Naive thymus-derived CD4-positive, alpha-beta T cell (primary cell): ENCODE data around the gene S100A3. TPM values are rescaled to one million over a fixed set of nuclear protein-coding genes. Genes with fewer than 3 reads are reported as not detected.

ENCODE experiments used
- ATAC-seq: fragments of 150-1000 bp; cut with Tn5 transposase; 2 replicates; pipeline ENCODE4 v1.10.0; 2021; ENCODE audit warnings: mild to moderate bottlenecking, moderate library complexity
- CTCF ChIA-PET: fragments of 350-600 bp; sonication (Branson Sonifier 250); formaldehyde crosslinking; loops from one replicate; lab custom pipeline; 2021; ENCODE audit warnings: antibody characterized with exemption; lab: Charles Lee
- POLR2A ChIA-PET: fragments of 350-600 bp; sonication (Branson Sonifier 250); formaldehyde crosslinking; loops from one replicate; lab custom pipeline; 2021; ENCODE audit warnings: antibody characterized with exemption, inconsistent platforms; lab: Charles Lee
- DNase-seq, 9 donors: peaks; one replicate each; pipeline versions ENCODE4 v3.0.0 to v3.0.0-alpha.2; 2020 to 2022; ENCODE audit warnings: mixed read lengths in 1 of 9
- H3K27ac ChIP-seq: one replicate; pipeline ENCODE4 v1.7.0; 2013; ENCODE audit warnings: mild to moderate bottlenecking, low read depth, low read length, moderate library complexity
- H3K27me3 ChIP-seq, 2 donors: one replicate each; pipeline ENCODE4 v1.7.0; 2013; ENCODE audit warnings: low read length in 2 of 2, mild to moderate bottlenecking in 2 of 2, moderate library complexity in 2 of 2; ENCODE audit not compliant: control insufficient read depth in 2 of 2, insufficient read depth in 2 of 2
- H3K36me3 ChIP-seq, 3 experiments: 1 replicate in 2 of 3; 2 replicates in 1 of 3; pipeline ENCODE4 v1.7.0; 2013; ENCODE audit warnings: low read length in 3 of 3, mild to moderate bottlenecking in 3 of 3, moderate library complexity in 1 of 3; ENCODE audit not compliant: insufficient read depth in 3 of 3, control insufficient read depth in 2 of 3
- H3K4me1 ChIP-seq, 2 donors: one replicate each; pipeline ENCODE4 v1.7.0; 2013; ENCODE audit warnings: low read length in 2 of 2, mild to moderate bottlenecking in 2 of 2, moderate library complexity in 1 of 2; ENCODE audit not compliant: control insufficient read depth in 2 of 2, insufficient read depth in 2 of 2
- H3K4me3 ChIP-seq: 2 replicates; pipeline ENCODE4 v1.7.0; 2013; ENCODE audit warnings: mild to moderate bottlenecking, low read length
- H3K9me3 ChIP-seq, 3 experiments: 1 replicate in 2 of 3; 2 replicates in 1 of 3; pipeline ENCODE4 v1.7.0; 2013; ENCODE audit warnings: low read length in 3 of 3; ENCODE audit not compliant: control insufficient read depth in 2 of 3
- H3K27ac Mint-ChIP-seq, 9 donors: one replicate each; pipeline ENCODE4 v1.8.0; 2020 to 2022; ENCODE audit warnings: mixed read lengths in 9 of 9, mild to moderate bottlenecking in 8 of 9, moderate library complexity in 5 of 9, inconsistent platforms in 2 of 9
- H3K27me3 Mint-ChIP-seq, 5 donors: one replicate each; pipeline ENCODE4 v1.8.0; 2021 to 2022; ENCODE audit warnings: mixed read lengths in 5 of 5, mild to moderate bottlenecking in 1 of 5
- H3K36me3 Mint-ChIP-seq, 5 donors: one replicate each; pipeline ENCODE4 v1.8.0; 2020 to 2022; ENCODE audit warnings: mixed read lengths in 5 of 5, mild to moderate bottlenecking in 3 of 5, inconsistent platforms in 1 of 5
- H3K4me1 Mint-ChIP-seq, 7 donors: one replicate each; pipeline ENCODE4 v1.8.0; 2020 to 2022; ENCODE audit warnings: mixed read lengths in 7 of 7, mild to moderate bottlenecking in 3 of 7, inconsistent platforms in 1 of 7
- H3K4me3 Mint-ChIP-seq, 10 donors: one replicate each; pipeline ENCODE4 v1.8.0; 2020 to 2022; ENCODE audit warnings: mild to moderate bottlenecking in 10 of 10, mixed read lengths in 10 of 10, moderate library complexity in 6 of 10, inconsistent platforms in 2 of 10
- H3K9me3 Mint-ChIP-seq, 11 donors: one replicate each; pipeline ENCODE4 v1.8.0; 2020 to 2022; ENCODE audit warnings: mixed read lengths in 11 of 11, mild to moderate bottlenecking in 4 of 11, inconsistent platforms in 1 of 11, moderate library complexity in 1 of 11
- intact Hi-C, 2 donors: fragments of 100-400 bp; cut with micrococcal nuclease; formaldehyde crosslinking; loops; one replicate each; pipeline ENCODE4 v1.15.1; 2023
- polyA plus RNA-seq, 2 donors: library from polyadenylated mRNA; unstranded; fragments of 300-500 nt; fragmentation: Illumina TruSeq; gene quantifications; one replicate each; pipeline ENCODE4 v1.2.3, GENCODE V29; 2021
- total RNA-seq, 6 experiments: library from RNA in 5 of 6; stranded (reverse) in 5 of 6; gene quantifications; 1 replicate in 5 of 6; 2 replicates in 1 of 6; pipeline ENCODE4 v1.2.3 and lab custom pipeline; 2021 to 2026

The S100A3 gene
- total and polyA plus RNA-seq, 7 experiments from 2014 or later = not detected

- H3K27ac Mint-ChIP-seq = no peak overlapping the region
- no peaks in the 10 kb centered on the region for H3K36me3 Mint-ChIP-seq
- Histone ChIP-seq H3K36me3 (no peaks in the 10 kb centered on the region), H3K27ac (no peak overlapping the region), H3K27me3 (no peaks in the 10 kb centered on the region), H3K4me1 (no peaks in the 10 kb centered on the region), H3K9me3 (no peaks in the 10 kb centered on the region), H3K4me3 (no peak overlapping the region)
- peaks cover 0 to 1% (median 0%) of the 10 kb centered on the region in 7 donors for H3K4me1 Mint-ChIP-seq
- no peak for DNase-seq
- intact Hi-C loops = no loop called here
- H3K9me3 Mint-ChIP-seq = peaks cover 0 to 1% (median 0%) of the 10 kb centered on the region in 11 donors
- no peak for ATAC-seq
- CTCF ChIA-PET = no interaction called here
- H3K4me3 Mint-ChIP-seq = no peak overlapping the region
- H3K27me3 Mint-ChIP-seq = peaks cover 5 to 23% (median 12%) of the 10 kb centered on the region in 5 donors
- POLR2A ChIA-PET = no interaction called here
Observed at GRCh38 chr1:153503766-153504165, 45.3 kb downstream of the S100A3 start.

GRCh38 chr1:153498746-153499145 is 50.3 kb downstream of the S100A3 start:
- Mint-ChIP-seq H3K4me1 (peaks cover 0 to 3% (median 0%) of the 10 kb centered on the region in 7 donors), H3K4me3 (no peak overlapping the region), H3K27me3 (peaks cover 10 to 47% (median 16%) of the 10 kb centered on the region in 5 donors), H3K9me3 (peaks cover 0 to 3% (median 0%) of the 10 kb centered on the region in 11 donors), H3K27ac (no peak overlapping the region), H3K36me3 (no peaks in the 10 kb centered on the region)
- intact Hi-C loops = no loop called here
- ATAC-seq (no peak), DNase-seq (no peak)
- H3K4me1 ChIP-seq = no peaks in the 10 kb centered on the region
- H3K27ac ChIP-seq = no peak overlapping the region
- H3K36me3 ChIP-seq = no peaks in the 10 kb centered on the region
- H3K9me3 ChIP-seq = no peaks in the 10 kb centered on the region
- no peak overlapping the region for H3K4me3 ChIP-seq
- peaks cover 0 to 3% of the 10 kb centered on the region in 2 donors for H3K27me3 ChIP-seq
- ChIA-PET CTCF (interaction anchor here (1.9 kb wide), 1 partner anchor 147 kb away, joined by 4 read pairs; no protein-coding TSS in a partner anchor), POLR2A (no interaction called here)

Other genes with a start within 250 kb of the S100A3 start
- not detected for gene PGLYRP3, start 236.3 kb downstream of the S100A3 start, total RNA-seq
- gene PGLYRP3, start 236.3 kb downstream of the S100A3 start, polyA plus RNA-seq = not detected
- not detected for gene PGLYRP4, start 200.4 kb downstream of the S100A3 start, total RNA-seq
- not detected for gene PGLYRP4, start 200.4 kb downstream of the S100A3 start, polyA plus RNA-seq
- 1,000 to 10,000 TPM in 1 of 5 experiments, 100 to 1,000 TPM in 1, 1 to 10 TPM in 2, not detected in 1; 8.3 to 2,269 (median 103) TPM for gene S100A9, start 191.4 kb downstream of the S100A3 start, total RNA-seq
- gene S100A9, start 191.4 kb downstream of the S100A3 start, polyA plus RNA-seq = 10 to 100 TPM in 1 of 2 donors, 1 to 10 TPM in 1; 9.0 to 22.8 TPM
- 100 to 1,000 TPM in 1 of 5 experiments, 10 to 100 TPM in 1, not detected in 3; 22.0 to 179 TPM for gene S100A12, start 173.6 kb downstream of the S100A3 start, total RNA-seq
- not detected for gene S100A12, start 173.6 kb downstream of the S100A3 start, polyA plus RNA-seq
- 1,000 to 10,000 TPM in 1 of 5 experiments, 100 to 1,000 TPM in 1, 1 to 10 TPM in 2, not detected in 1; 1.3 to 1,624 (median 61.2) TPM for gene S100A8, start 158.2 kb downstream of the S100A3 start, total RNA-seq
- gene S100A8, start 158.2 kb downstream of the S100A3 start, polyA plus RNA-seq = 10 to 100 TPM in 1 of 2 donors, 1 to 10 TPM in 1; 1.7 to 10.8 TPM
- gene S100A7A, start 132.7 kb downstream of the S100A3 start, total RNA-seq = not detected
- gene S100A7A, start 132.7 kb downstream of the S100A3 start, polyA plus RNA-seq = not detected
- not detected for gene S100A7, start 88.6 kb downstream of the S100A3 start, total RNA-seq
- not detected for gene S100A7, start 88.6 kb downstream of the S100A3 start, polyA plus RNA-seq
- gene S100A6, start 13.3 kb downstream of the S100A3 start, total RNA-seq = 100 to 1,000 TPM; 178 to 433 (median 201) TPM
- 100 to 1,000 TPM; 424 to 568 TPM for gene S100A6, start 13.3 kb downstream of the S100A3 start, polyA plus RNA-seq
- gene S100A5, start 8.3 kb downstream of the S100A3 start, total RNA-seq = 1 to 10 TPM in 2 of 5 experiments, under 1 TPM in 1, not detected in 2; 0.78 to 2.0 (median 1.2) TPM
- gene S100A5, start 8.3 kb downstream of the S100A3 start, polyA plus RNA-seq = 1 to 10 TPM in 1 of 2 donors, under 1 TPM in 1; 0.91 to 1.5 TPM
- gene S100A4, start 3.5 kb downstream of the S100A3 start, total RNA-seq = 100 to 1,000 TPM in 3 of 5 experiments, 10 to 100 TPM in 2; 54.0 to 766 (median 204) TPM
- 100 to 1,000 TPM; 259 to 359 TPM for gene S100A4, start 3.5 kb downstream of the S100A3 start, polyA plus RNA-seq
- gene S100A2, start 16.6 kb upstream of the S100A3 start, total RNA-seq = 1 to 10 TPM in 1 of 5 experiments, not detected in 4; 1.1 TPM
- not detected for gene S100A2, start 16.6 kb upstream of the S100A3 start, polyA plus RNA-seq
- gene S100A16, start 63.9 kb upstream of the S100A3 start, total RNA-seq = not detected
- gene S100A16, start 63.9 kb upstream of the S100A3 start, polyA plus RNA-seq = not detected
- not detected for gene S100A14, start 67.1 kb upstream of the S100A3 start, total RNA-seq
- not detected for gene S100A14, start 67.1 kb upstream of the S100A3 start, polyA plus RNA-seq
- 1 to 10 TPM; 2.6 to 4.0 (median 3.1) TPM for gene S100A13, start 78.2 kb upstream of the S100A3 start, total RNA-seq
- 1 to 10 TPM; 1.4 to 1.5 TPM for gene S100A13, start 78.2 kb upstream of the S100A3 start, polyA plus RNA-seq
- not detected for gene S100A1, start 79.2 kb upstream of the S100A3 start, total RNA-seq
- gene S100A1, start 79.2 kb upstream of the S100A3 start, polyA plus RNA-seq = not detected
- gene CHTOP, start 84.8 kb upstream of the S100A3 start, total RNA-seq = 100 to 1,000 TPM in 4 of 5 experiments, 10 to 100 TPM in 1; 85.2 to 143 (median 116) TPM
- gene CHTOP, start 84.8 kb upstream of the S100A3 start, polyA plus RNA-seq = 10 to 100 TPM; 57.4 to 95.7 TPM
- 10 to 100 TPM; 10.2 to 43.5 (median 29.8) TPM for gene SNAPIN, start 109.4 kb upstream of the S100A3 start, total RNA-seq
- 10 to 100 TPM; 77.3 to 84.5 TPM for gene SNAPIN, start 109.4 kb upstream of the S100A3 start, polyA plus RNA-seq
- 100 to 1,000 TPM in 3 of 5 experiments, 10 to 100 TPM in 2; 83.6 to 177 (median 113) TPM for gene ILF2, start 121.7 kb upstream of the S100A3 start, total RNA-seq
- 100 to 1,000 TPM; 147 to 166 TPM for gene ILF2, start 121.7 kb upstream of the S100A3 start, polyA plus RNA-seq
- not detected for gene NPR1, start 129.4 kb upstream of the S100A3 start, total RNA-seq
- gene NPR1, start 129.4 kb upstream of the S100A3 start, polyA plus RNA-seq = not detected
- 10 to 100 TPM; 43.6 to 68.1 (median 56.8) TPM for gene INTS3, start 178.8 kb upstream of the S100A3 start, total RNA-seq
- gene INTS3, start 178.8 kb upstream of the S100A3 start, polyA plus RNA-seq = 10 to 100 TPM in 1 of 2 donors, 1 to 10 TPM in 1; 9.5 to 14.1 TPM
- 10 to 100 TPM in 4 of 5 experiments, 1 to 10 TPM in 1; 9.1 to 34.2 (median 11.6) TPM for gene SLC27A3, start 226.1 kb upstream of the S100A3 start, total RNA-seq
- gene SLC27A3, start 226.1 kb upstream of the S100A3 start, polyA plus RNA-seq = 1 to 10 TPM; 3.4 to 7.2 TPM